ENCODE results near the gene GRID2IP.

DNA sequence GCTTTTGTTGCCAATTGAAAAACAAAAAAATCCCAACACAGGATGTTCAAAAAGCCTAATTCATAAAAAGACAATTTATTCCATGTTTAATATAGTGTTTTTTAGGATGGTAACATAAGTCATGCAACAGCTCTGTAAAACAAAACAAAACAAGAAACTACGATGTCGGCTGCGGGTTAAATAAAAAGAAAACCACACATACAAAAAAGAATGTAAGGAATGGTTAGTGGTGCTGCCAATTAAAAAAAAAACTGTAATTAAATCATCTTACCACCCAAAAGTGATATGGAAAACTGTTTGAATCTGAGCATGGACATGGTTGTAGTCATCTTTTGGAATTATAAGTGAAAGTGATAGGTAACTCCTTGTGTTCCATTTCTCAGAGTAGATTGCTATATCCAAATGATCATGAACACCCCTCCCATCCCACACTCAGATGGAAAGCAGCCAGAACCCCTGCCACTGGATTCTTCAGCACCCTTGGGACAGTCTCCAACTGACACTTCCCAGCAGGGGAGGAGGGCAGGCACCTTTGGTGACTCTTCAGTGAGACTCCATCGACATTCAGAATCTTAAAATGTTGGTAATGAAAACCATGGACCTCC is 89.2 kb downstream of the GRID2IP start:
- no peak for TF ChIP-seq EZH2phosphoT487 (IDR thresholded peaks at IDR 0.05; ENCODE audit: borderline replicate concordance, low read length)
- TF ChIP-seq, protein P1, sequence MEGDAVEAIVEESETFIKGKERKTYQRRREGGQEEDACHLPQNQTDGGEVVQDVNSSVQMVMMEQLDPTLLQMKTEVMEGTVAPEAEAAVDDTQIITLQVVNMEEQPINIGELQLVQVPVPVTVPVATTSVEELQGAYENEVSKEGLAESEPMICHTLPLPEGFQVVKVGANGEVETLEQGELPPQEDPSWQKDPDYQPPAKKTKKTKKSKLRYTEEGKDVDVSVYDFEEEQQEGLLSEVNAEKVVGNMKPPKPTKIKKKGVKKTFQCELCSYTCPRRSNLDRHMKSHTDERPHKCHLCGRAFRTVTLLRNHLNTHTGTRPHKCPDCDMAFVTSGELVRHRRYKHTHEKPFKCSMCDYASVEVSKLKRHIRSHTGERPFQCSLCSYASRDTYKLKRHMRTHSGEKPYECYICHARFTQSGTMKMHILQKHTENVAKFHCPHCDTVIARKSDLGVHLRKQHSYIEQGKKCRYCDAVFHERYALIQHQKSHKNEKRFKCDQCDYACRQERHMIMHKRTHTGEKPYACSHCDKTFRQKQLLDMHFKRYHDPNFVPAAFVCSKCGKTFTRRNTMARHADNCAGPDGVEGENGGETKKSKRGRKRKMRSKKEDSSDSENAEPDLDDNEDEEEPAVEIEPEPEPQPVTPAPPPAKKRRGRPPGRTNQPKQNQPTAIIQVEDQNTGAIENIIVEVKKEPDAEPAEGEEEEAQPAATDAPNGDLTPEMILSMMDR (IDR thresholded peaks at IDR 0.05; ENCODE audit: low read depth, low read length, poor library complexity, severe bottlenecking) = no peak
